Left colon (tissue), 2 donors: ENCODE results near the gene PALS2. TPM values are rescaled to one million over a fixed set of nuclear protein-coding genes. Genes with fewer than 3 reads are reported as not detected.

Experiments
- total RNA-seq, 2 donors: library from RNA; stranded (reverse); fragmentation: NEBNext Ultra II Directional; extraction: Animal tissue kit (Norgen Biotek cat#: 25700); gene quantifications; one replicate each; pipeline ENCODE4 v1.2.1, GENCODE V29; 2021
- donor health status: DM: no; HTN: no; CAD: no.
- donor health status: DM: yes; HTN: yes; CAD: no.

Gene PALS2
- total RNA-seq, 2 donors from 2014 or later = 6.7 TPM

Other genes starting within 250 kb of the PALS2 start
- 1 to 10 TPM in 1 of 2 donors, under 1 TPM in 1; 0.85 to 1.8 TPM for gene GSDME, start 184.0 kb downstream of the PALS2 start, total RNA-seq